ENCODE measurements around the gene REPS1.

GRCh38 chr6:139013185-139013800 lies 25.2 kb upstream of the REPS1 start:
- no peak for TF ChIP-seq POLR2A (IDR thresholded peaks at IDR 0.05; ENCODE audit: low read depth, low read length)
- TF ChIP-seq POLR2AphosphoS5 (IDR thresholded peaks at IDR 0.05; ENCODE audit: low read depth, low read length) = no peak
- TF ChIP-seq PAX5 (IDR thresholded peaks at IDR 0.05; ENCODE audit: insufficient read depth, low read length, severe bottlenecking) = no peak
- no peak for TF ChIP-seq TAF1 (IDR thresholded peaks at IDR 0.05; ENCODE audit: low read depth, low read length)

Data from GM12891 (cell line).